HG03196 (cell line): Measurements from ENCODE around the gene MICAL3.
"Not testable (repeated sequence)": the region's sequence is repeated elsewhere in the genome, so short reads cannot be mapped to it uniquely, and the experiment has no call there.

ENCODE experiments used
- ATAC-seq: cut with Tn5 transposase; IDR thresholded peaks from one replicate; pipeline ENCODE4 v1.9.1; 2021; ENCODE audit not compliant: unreplicated experiment

Gene MICAL3

GRCh38 chr22:18034076-18034475, 9.7 kb upstream of the MICAL3 start:
- ATAC-seq = no peak

- no peak for ATAC-seq
Observed at GRCh38 chr22:18033204-18033998, 9.0 kb upstream of the MICAL3 start.

GRCh38 chr22:18032455-18033101, 8.2 kb upstream of the MICAL3 start:
- no peak for ATAC-seq

DNA sequence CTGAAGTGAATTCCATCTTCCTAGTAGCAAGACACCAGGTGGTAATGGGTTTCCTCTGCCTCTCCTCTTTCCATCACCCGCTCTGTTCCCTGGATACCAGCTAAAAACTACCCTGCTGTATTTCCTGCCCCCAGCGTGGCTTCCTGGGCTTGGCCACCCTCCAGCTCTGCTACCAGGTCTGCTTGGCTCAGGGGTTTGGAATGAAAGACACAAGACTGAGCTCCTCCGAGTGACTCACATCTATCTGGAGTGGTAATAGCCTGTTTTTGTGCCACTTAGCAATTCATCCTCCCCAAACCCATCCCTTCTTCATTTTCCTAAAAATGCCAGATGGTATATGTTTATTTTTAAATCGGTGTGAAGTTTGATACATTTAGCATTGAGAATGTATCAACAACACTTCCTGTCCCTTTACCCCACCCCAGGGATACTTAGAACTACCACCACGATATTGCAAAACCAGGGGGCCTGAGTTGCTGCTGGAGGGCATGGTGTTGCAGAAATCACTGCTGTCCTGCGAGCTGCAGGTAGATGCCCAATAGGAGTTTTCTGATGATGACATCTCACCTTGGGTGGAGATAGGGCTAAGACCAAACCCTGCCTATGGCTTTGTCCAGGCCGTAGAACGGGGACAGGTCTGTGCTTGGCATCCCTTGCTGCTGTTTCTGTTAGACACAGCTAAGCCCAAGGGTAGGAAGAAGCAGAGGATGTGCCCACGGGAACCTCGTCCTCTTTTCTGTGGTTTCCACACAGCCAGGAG, 7.5 kb upstream of the MICAL3 start:
- no peak for ATAC-seq

- no peak for ATAC-seq
Observed at GRCh38 chr22:18029686-18030267, 5.4 kb upstream of the MICAL3 start.

DNA sequence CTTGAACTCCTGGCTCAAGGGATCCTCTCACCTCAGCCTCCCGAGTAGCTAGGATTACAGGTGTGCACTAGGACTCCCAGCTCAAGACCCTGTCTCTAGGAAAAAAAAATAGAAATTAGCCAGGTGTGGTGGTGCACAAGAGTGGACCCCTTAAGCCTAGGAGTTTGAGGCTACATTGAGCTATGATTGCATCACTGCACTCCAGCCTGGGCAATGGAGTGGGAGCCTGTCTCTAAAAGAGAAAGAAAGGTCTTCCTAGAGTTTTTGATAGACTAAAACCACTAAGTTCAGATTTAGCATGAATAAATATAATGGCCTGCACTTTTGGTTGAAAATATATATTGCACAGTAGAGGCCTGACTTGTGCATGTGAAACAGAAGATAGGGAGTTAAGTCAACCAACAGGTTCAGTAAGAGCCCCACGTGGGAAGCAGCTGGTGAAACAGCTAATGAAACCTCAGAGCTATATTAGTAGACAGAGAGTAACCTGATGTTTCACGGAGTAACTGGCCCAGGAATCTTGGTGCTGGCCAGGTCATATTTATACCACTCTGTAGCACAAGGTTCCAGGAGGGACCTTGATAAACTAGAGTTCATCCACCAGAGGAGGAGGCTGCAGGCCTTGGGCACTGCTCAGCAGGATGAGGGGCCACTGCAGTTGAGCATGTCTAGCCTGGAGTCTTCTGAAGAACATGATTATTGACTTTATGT, 4.6 kb upstream of the MICAL3 start:
- ATAC-seq = no peak

- ATAC-seq = not testable (repeated sequence)
Observed at GRCh38 chr22:18025898-18026297, 1.5 kb upstream of the MICAL3 start.

- ATAC-seq = no peak
Observed at GRCh38 chr22:18024956-18025720, 777 bp upstream of the MICAL3 start.

DNA sequence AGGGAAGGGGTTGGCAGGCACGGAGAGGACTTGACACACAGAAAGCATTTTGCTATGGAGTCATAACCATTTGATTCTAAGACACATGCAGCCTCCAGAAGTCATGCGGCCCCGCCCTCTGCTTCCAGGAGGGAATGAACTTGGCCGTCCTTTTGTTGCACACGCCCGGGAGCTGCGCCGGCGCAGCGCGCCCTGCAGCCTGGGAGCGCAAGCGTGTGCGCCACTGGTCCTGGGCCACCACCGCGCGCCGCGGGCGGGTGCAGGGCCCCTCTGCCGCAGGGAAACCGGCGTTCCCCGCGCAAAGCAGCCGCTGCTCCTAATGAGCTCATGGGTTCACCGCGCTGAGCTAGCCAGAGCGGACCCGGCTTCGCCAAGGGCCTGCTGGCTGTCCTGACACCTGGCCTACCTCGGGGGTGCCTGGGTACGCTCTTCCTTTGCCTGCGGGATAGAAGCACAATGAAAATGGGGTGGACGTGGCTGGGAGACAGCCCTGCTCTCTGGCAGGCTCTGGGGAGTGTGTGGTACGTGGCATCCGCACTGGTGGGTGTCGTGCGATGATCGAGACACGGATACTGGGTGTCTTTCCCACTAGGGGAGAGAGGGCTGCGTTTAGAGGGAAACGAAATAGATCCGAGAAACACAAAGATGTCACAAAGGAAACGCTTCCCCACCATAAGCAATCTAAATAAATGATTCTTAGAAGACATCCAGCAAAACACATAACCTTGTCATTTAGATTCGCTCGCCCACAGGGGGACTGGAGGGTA, 669 bp downstream of the MICAL3 start:
- ATAC-seq = no peak

GRCh38 chr22:18022876-18023275, 1.5 kb downstream of the MICAL3 start:
- no peak for ATAC-seq

DNA sequence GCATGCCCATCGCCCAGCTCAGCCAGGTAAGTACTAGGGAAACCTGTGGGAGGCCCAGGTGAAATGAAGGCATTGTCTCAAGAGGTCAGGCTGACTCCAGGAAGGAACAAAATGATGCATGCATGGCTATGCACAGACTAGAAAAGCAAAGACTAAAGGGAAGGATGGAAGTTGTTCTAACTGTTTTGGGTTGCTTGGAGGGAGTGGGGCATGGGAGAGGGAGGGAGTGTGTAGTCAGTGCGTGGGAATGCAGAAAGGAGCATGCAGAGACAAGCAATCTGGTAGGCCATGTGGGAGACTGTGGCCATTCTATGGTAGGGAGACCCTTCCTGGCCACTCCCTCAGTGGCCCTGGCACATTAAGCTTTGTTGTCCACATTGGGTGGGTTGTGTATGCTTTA, 2.9 kb downstream of the MICAL3 start:
- ATAC-seq = no peak

DNA sequence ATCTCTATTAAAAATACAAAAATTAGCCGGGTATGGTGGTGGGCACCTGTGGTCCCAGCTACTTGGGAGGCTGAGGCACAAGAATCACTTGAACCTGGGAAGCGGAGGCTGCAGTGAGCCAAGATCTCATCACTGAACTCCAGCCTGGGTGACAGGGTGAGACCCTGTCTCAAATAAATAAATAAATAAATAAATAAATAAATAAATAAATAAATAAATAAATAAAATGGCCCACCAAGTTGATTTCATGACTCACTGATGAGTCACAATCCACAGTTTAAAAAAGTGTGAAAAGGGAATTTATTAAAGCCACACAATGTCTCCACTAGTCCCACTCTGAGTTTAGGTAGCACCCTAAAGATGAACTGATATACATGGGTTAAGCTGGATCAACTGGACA, 3.6 kb downstream of the MICAL3 start:
- not testable (repeated sequence) for ATAC-seq

DNA sequence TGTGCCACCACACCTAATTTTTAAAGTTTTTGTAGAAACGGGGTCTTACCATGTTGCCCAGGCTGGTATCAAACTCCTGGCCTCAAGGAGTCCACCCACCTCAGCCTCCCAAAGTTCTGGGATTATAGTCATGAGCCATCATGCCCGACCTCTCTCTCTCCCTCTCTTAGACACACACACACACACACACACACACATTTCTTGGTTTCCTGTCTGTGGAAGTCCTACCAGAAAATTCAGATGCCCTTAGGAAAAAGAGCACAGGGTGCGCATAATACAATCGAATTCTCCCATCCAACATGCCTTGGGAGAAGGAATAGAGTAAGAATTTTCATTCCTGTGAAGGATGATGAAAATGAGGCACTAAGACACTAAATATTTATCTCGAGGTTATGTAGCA, 10.4 kb downstream of the MICAL3 start:
- ATAC-seq = no peak

DNA sequence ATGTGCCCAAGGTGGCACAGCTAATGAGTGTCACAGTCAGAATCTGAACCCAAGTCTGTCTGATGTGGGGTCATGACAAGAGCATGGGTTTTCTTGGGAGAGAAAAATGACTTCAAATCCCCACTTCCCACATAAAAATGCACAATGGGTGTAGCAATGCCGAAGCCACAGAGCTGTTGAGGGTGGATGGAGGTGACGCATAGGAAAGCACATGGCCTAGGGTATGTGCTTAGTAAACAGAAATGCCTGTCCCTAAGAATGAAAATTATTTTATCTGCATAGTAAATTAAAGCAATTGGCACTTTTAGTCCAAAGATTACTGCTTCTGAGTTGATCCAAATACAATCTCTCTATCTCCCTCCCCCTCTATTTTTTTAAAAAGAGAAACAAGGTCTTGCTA, 10.9 kb downstream of the MICAL3 start:
- ATAC-seq = no peak

- no peak for ATAC-seq
Observed at GRCh38 chr22:18012531-18012930, 11.8 kb downstream of the MICAL3 start.

DNA sequence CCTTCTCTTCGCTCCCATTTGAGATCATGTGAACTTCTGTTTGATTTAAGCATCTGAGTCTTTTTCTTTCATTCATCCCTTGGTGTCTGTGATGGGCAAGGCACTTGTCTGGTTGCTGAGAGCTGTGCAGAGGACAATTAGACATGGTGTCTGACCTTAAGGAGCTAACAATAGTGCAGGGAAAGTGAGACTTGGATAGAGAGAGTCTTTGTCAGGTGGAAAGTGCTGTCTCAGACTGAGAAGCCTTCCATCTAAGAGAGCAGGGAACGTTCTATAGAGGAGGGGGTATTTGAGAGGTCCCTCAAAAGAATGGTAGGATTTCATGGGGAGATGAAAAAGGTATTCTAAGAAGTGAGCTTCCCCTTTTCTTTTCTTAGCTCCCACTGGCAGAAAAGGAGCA, 14.1 kb downstream of the MICAL3 start:
- no peak for ATAC-seq

- ATAC-seq = no peak
Observed at GRCh38 chr22:18008136-18008535, 16.2 kb downstream of the MICAL3 start.

- no peak for ATAC-seq
Observed at GRCh38 chr22:18005201-18005926, 19.0 kb downstream of the MICAL3 start.

GRCh38 chr22:18001894-18002315, 22.5 kb downstream of the MICAL3 start:
- not testable (repeated sequence) for ATAC-seq
